ENCODE measurements around the gene ACOXL. TPM values are rescaled to one million over a fixed set of nuclear protein-coding genes. Genes with fewer than 3 reads are reported as not detected.

ACOXL gene
- total RNA-seq, 4 donors from 2014 or later: not detected

DNA sequence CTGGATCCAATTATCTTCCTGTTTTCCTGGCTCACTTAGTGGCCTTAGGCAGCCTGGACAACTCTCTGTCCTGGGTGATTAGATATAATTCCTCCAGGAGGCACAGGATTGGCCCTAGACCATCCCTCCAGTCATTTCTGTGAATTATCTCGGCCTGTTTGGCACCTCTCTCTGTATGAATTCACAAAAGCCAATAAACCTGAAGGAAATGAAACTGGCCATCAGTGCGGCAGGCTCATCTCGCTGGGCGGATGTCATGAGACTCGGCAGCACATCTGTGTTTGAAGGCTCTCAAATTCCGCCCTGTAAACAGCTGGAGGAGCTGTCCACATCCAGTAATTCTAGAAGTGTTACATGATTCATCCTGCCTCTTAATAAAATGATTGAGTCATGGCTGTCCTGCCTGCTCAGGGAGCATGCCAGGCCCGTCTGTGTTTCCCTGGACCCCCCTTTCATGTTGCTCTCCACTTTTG lies 38.6 kb downstream of the ACOXL start:
- Histone ChIP-seq H3K4me1 (peaks cover 8 to 30% (median 21%) of the 10 kb centered on the region in 3 donors), H3K4me3 (peak overlapping the region in 1 of 4 donors; percentile 40), H3K36me3 (no peaks in the 10 kb centered on the region), H3K9me3 (no peaks in the 10 kb centered on the region), H3K27me3 (peaks cover 0 to 54% (median 0%) of the 10 kb centered on the region in 4 donors), H3K27ac (peak overlapping the region in 2 of 4 donors; percentile 13 to 38)
- intact Hi-C loops (cut with DNase I): no loop called here
- TF ChIP-seq CTCF (IDR thresholded peaks at IDR 0.05) (no peak), POLR2A (IDR thresholded peaks at IDR 0.05) (no peak)
- 37 to 48% methylated on average over 5 to 7 of the region's 7 CpGs for WGBS, 2 donors
- no peak for DNase-seq

DNA sequence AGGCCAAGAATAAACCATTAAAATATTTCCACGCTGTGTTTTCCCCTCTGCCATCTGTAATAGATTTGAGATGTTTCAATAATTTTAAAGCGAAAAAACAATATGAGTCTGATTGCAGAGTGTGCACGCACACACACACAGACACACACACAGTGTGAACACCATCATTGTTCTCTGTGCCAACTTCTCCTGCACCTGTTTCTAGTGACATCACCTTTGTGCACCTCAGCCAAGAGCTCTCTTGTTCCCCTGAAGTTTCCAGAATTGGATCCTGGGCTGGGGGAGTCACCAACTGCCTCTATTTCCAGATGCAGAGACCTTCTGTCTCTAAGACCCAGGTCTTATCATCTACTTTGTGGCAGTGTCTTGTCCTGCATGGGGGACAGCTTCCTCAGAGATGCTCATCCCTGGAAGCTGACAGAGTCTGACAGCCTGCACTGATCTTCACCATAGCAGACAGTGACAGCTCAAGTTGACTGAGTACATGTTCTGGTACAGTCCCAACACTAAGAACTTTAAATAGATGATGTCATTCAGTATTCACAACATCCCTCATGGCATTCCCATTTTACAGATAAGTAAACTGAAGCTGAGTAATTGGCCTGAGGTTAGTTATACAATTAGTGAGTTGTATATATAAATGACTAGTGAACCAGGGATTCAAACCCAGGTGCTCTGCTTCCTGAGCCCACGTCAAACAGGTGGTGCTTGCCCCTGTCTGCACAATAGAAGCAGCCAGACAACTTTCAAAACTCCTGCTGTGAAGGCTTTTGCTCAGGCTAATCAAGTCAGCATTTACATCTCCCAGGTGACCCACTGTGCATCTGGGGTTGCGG lies 39.4 kb downstream of the ACOXL start:
- Histone ChIP-seq H3K4me3 (no peak overlapping the region), H3K27ac (peak overlapping the region in 1 of 4 donors; percentile 38), H3K4me1 (peaks cover 8 to 30% (median 21%) of the 10 kb centered on the region in 3 donors), H3K9me3 (no peaks in the 10 kb centered on the region), H3K36me3 (no peaks in the 10 kb centered on the region), H3K27me3 (peaks cover 0 to 54% (median 0%) of the 10 kb centered on the region in 4 donors)
- 61 to 79% methylated on average over 4 to 5 of the region's 5 CpGs for WGBS, 2 donors
- no peak for TF ChIP-seq POLR2A (IDR thresholded peaks at IDR 0.05)
- TF ChIP-seq CTCF (IDR thresholded peaks at IDR 0.05): no peak
- DNase-seq: no peak
- intact Hi-C loops (cut with DNase I): no loop called here

DNA sequence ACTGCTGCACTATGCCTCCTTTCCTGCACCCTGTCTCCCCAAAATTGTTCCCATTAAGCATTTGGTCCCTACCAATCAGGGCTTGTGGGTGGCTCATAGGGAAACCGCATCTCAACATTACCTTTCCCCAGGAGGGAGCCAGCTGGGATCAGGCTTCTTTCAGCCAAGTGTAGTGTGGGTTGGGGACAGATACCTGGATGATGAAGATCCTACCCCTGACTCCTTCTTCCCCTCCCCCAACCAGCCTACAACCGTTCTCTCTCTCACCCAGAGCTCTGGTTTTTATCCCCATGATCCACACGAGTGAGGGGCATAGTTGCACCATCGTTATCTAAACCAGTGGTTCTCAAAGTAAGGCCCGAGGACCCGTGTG lies 40.0 kb downstream of the ACOXL start:
- Histone ChIP-seq H3K27ac (no peak overlapping the region), H3K27me3 (peaks cover 0 to 49% (median 0%) of the 10 kb centered on the region in 4 donors), H3K9me3 (no peaks in the 10 kb centered on the region), H3K36me3 (no peaks in the 10 kb centered on the region), H3K4me1 (peaks cover 8 to 30% (median 21%) of the 10 kb centered on the region in 3 donors), H3K4me3 (no peak overlapping the region)
- no peak for TF ChIP-seq POLR2A (IDR thresholded peaks at IDR 0.05)
- no peak for TF ChIP-seq CTCF (IDR thresholded peaks at IDR 0.05)
- no peak for DNase-seq
- intact Hi-C loops (cut with DNase I): no loop called here
- WGBS, 2 donors: 57 to 59% methylated on average over 6 of the region's 6 CpGs

DNA sequence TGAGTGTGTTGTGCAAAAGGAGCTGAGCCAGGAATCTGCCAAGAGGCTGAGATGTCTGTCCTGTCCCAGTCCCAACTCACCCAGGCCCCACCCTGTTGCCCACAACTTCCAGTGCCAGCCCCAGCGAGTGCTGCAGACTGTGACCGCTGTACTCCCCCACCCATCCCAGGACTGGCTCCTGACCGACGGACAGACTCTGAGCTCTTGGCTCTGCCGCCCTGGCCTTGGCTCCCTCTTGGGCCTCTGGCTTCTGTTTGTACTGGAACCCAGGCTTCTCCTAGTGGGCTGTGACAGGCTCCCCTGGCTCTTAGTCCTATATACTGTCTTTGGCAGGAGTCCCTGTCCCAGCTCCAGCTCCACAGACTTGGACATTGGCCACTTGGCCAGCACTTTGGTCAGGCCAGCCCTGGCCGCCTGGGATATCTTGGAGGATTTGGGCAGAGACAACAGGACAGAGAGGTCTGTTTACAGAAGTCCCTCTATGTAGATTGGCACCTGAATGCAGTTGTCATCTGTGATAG lies 41.1 kb downstream of the ACOXL start:
- Histone ChIP-seq H3K36me3 (no peaks in the 10 kb centered on the region), H3K27ac (no peak overlapping the region), H3K27me3 (peaks cover 0 to 48% (median 0%) of the 10 kb centered on the region in 4 donors), H3K4me1 (peaks cover 8 to 30% (median 21%) of the 10 kb centered on the region in 3 donors), H3K9me3 (no peaks in the 10 kb centered on the region), H3K4me3 (no peak overlapping the region)
- no peak for DNase-seq
- WGBS, 2 donors: 37 to 70% methylated on average over 4 to 5 of the region's 6 CpGs
- TF ChIP-seq POLR2A (IDR thresholded peaks at IDR 0.05) (no peak), CTCF (IDR thresholded peaks at IDR 0.05) (no peak)
- intact Hi-C loops (cut with DNase I): no loop called here

DNA sequence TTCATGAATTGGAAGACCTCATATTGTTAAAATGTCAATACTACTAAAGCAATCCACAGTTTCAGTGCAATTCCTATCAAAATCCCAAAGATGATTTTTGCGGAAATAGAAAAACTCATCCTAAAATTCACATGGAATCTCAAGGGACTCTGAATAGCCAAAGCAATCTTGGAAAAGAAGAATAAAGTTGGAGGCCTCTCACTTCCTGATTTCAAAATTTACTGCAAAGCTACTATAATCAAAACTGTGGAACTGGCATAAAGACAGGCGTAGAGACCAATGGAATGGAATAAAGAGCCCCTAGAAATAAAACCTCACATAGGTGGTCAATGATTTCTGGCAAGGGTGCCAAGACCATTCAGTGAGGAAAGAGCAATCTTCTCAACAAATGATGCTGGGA lies 42.3 kb downstream of the ACOXL start:
- H3K4me1 ChIP-seq: peaks cover 8 to 30% (median 21%) of the 10 kb centered on the region in 3 donors
- peaks cover 0 to 44% (median 0%) of the 10 kb centered on the region in 4 donors for H3K27me3 ChIP-seq
- H3K4me3 ChIP-seq: no peak overlapping the region
- TF ChIP-seq CTCF (IDR thresholded peaks at IDR 0.05) (no peak), POLR2A (IDR thresholded peaks at IDR 0.05) (no peak)
- H3K36me3 ChIP-seq: no peaks in the 10 kb centered on the region
- intact Hi-C loops (cut with DNase I): no loop called here
- no peak overlapping the region for H3K27ac ChIP-seq
- WGBS, 2 donors: 91% methylated on average over 2 of the region's 2 CpGs
- DNase-seq: no peak
- H3K9me3 ChIP-seq: no peaks in the 10 kb centered on the region

Measured in esophagus squamous epithelium (tissue), 5 donors.